IgD-negative memory B cell (primary cell): Measurements from ENCODE around the gene WWC1. TPM values are rescaled to one million over a fixed set of nuclear protein-coding genes. Genes with fewer than 3 reads are reported as not detected.

Experiments
- H3K27ac Mint-ChIP-seq, 3 donors: one replicate each; pipeline ENCODE4 v1.8.0; 2020 to 2022; ENCODE audit warnings: mild to moderate bottlenecking in 3 of 3, mixed read lengths in 3 of 3, moderate library complexity in 1 of 3
- H3K27me3 Mint-ChIP-seq: one replicate; pipeline ENCODE4 v1.8.0; 2021; ENCODE audit warnings: mixed read lengths
- H3K36me3 Mint-ChIP-seq: one replicate; pipeline ENCODE4 v1.8.0; 2020; ENCODE audit warnings: mild to moderate bottlenecking, mixed read lengths
- H3K4me1 Mint-ChIP-seq, 3 donors: one replicate each; pipeline ENCODE4 v1.8.0; 2020 to 2022; ENCODE audit warnings: mixed read lengths in 3 of 3, mild to moderate bottlenecking in 1 of 3
- H3K4me3 Mint-ChIP-seq, 4 donors: one replicate each; pipeline ENCODE4 v1.8.0; 2020 to 2022; ENCODE audit warnings: mild to moderate bottlenecking in 4 of 4, mixed read lengths in 4 of 4, moderate library complexity in 3 of 4
- H3K9me3 Mint-ChIP-seq, 3 donors: one replicate each; pipeline ENCODE4 v1.8.0; 2020 to 2021; ENCODE audit warnings: mixed read lengths in 3 of 3, mild to moderate bottlenecking in 1 of 3
- polyA plus RNA-seq: library from polyadenylated mRNA; unstranded; fragments of 300-500 nt; fragmentation: Illumina TruSeq; gene quantifications from one replicate; pipeline ENCODE4 v1.2.3, GENCODE V29; 2021

WWC1 gene
- polyA plus RNA-seq = 0.09 TPM

GRCh38 chr5:168291342-168291963, at the start of gene WWC1:
WWC1 (plus strand) TSS chr5:168291645; CDS start chr5:168292153, 508 bp downstream.
- H3K36me3 Mint-ChIP-seq = no peaks in the 10 kb centered on the region
- H3K9me3 Mint-ChIP-seq = peaks cover 0 to under 1% (median 0%) of the 10 kb centered on the region in 3 donors
- H3K27ac Mint-ChIP-seq = no peak within 1 kb of the TSS
- peaks cover 12 to 24% (median 15%) of the 10 kb centered on the region in 3 donors for H3K4me1 Mint-ChIP-seq
- H3K27me3 Mint-ChIP-seq = peaks cover 15% of the 10 kb centered on the region
- H3K4me3 Mint-ChIP-seq = peak within 1 kb of the TSS; percentile 60 to 88 (median 80)

- H3K27me3 Mint-ChIP-seq = peaks cover 5% of the 10 kb centered on the region
- H3K9me3 Mint-ChIP-seq = no peaks in the 10 kb centered on the region
- peaks cover 0 to 5% (median 0%) of the 10 kb centered on the region in 3 donors for H3K4me1 Mint-ChIP-seq
- peak overlapping the region in 1 of 4 donors; percentile 22 for H3K4me3 Mint-ChIP-seq
- H3K36me3 Mint-ChIP-seq = no peaks in the 10 kb centered on the region
- H3K27ac Mint-ChIP-seq = no peak overlapping the region
Measured at GRCh38 chr5:168244838-168245559, 46.4 kb upstream of the WWC1 start.

GRCh38 chr5:168249923-168250322, 41.5 kb upstream of the WWC1 start:
- no peaks in the 10 kb centered on the region for H3K36me3 Mint-ChIP-seq

GRCh38 chr5:168251259-168251658, 40.2 kb upstream of the WWC1 start:
- H3K4me1 Mint-ChIP-seq = peaks cover 0 to 2% (median 0%) of the 10 kb centered on the region in 3 donors
- no peaks in the 10 kb centered on the region for H3K36me3 Mint-ChIP-seq
- no peaks in the 10 kb centered on the region for H3K9me3 Mint-ChIP-seq
- no peak overlapping the region for H3K4me3 Mint-ChIP-seq
- peaks cover 4% of the 10 kb centered on the region for H3K27me3 Mint-ChIP-seq
- no peak overlapping the region for H3K27ac Mint-ChIP-seq

More at GRCh38 chr5:168249923-168250322, 41.5 kb upstream of the WWC1 start:
- no peak overlapping the region for H3K4me3 Mint-ChIP-seq
- H3K27me3 Mint-ChIP-seq = peaks cover 5% of the 10 kb centered on the region
- peaks cover 0 to 2% (median 0%) of the 10 kb centered on the region in 3 donors for H3K4me1 Mint-ChIP-seq
- H3K27ac Mint-ChIP-seq = no peak overlapping the region
- no peaks in the 10 kb centered on the region for H3K9me3 Mint-ChIP-seq

- no peak overlapping the region for H3K4me3 Mint-ChIP-seq
Measured at GRCh38 chr5:168254013-168254693, 37.3 kb upstream of the WWC1 start.

GRCh38 chr5:168260353-168261226, 30.9 kb upstream of the WWC1 start:
- Mint-ChIP-seq H3K27ac (no peak overlapping the region), H3K4me3 (no peak overlapping the region), H3K36me3 (no peaks in the 10 kb centered on the region), H3K27me3 (no peaks in the 10 kb centered on the region), H3K4me1 (peaks cover 0 to 2% (median 0%) of the 10 kb centered on the region in 3 donors), H3K9me3 (no peaks in the 10 kb centered on the region)

More at GRCh38 chr5:168254013-168254693, 37.3 kb upstream of the WWC1 start:
- Mint-ChIP-seq H3K4me1 (peaks cover 0 to 3% (median 0%) of the 10 kb centered on the region in 3 donors), H3K27me3 (no peaks in the 10 kb centered on the region), H3K36me3 (no peaks in the 10 kb centered on the region), H3K27ac (no peak overlapping the region), H3K9me3 (no peaks in the 10 kb centered on the region)

- no peaks in the 10 kb centered on the region for H3K9me3 Mint-ChIP-seq
- no peak overlapping the region for H3K4me3 Mint-ChIP-seq
- H3K4me1 Mint-ChIP-seq = peaks cover 0 to 2% (median 0%) of the 10 kb centered on the region in 3 donors
- H3K27ac Mint-ChIP-seq = no peak overlapping the region
- H3K27me3 Mint-ChIP-seq = peaks cover 2% of the 10 kb centered on the region
- H3K36me3 Mint-ChIP-seq = no peaks in the 10 kb centered on the region
Measured at GRCh38 chr5:168261227-168261571, 30.2 kb upstream of the WWC1 start.

- no peaks in the 10 kb centered on the region for H3K9me3 Mint-ChIP-seq
- no peaks in the 10 kb centered on the region for H3K36me3 Mint-ChIP-seq
- H3K4me3 Mint-ChIP-seq = no peak overlapping the region
- H3K27me3 Mint-ChIP-seq = peaks cover 2% of the 10 kb centered on the region
- H3K27ac Mint-ChIP-seq = no peak overlapping the region
- H3K4me1 Mint-ChIP-seq = peaks cover 0 to 2% (median 0%) of the 10 kb centered on the region in 3 donors
Measured at GRCh38 chr5:168262042-168262743, 29.3 kb upstream of the WWC1 start.

- Mint-ChIP-seq H3K4me1 (no peaks in the 10 kb centered on the region), H3K9me3 (no peaks in the 10 kb centered on the region), H3K36me3 (no peaks in the 10 kb centered on the region), H3K27ac (no peak overlapping the region), H3K27me3 (peaks cover 2% of the 10 kb centered on the region), H3K4me3 (no peak overlapping the region)
Measured at GRCh38 chr5:168263121-168263520, 28.3 kb upstream of the WWC1 start.

- Mint-ChIP-seq H3K4me3 (no peak overlapping the region), H3K36me3 (no peaks in the 10 kb centered on the region), H3K27ac (no peak overlapping the region), H3K27me3 (peaks cover 2% of the 10 kb centered on the region), H3K9me3 (no peaks in the 10 kb centered on the region), H3K4me1 (peaks cover 5 to 9% (median 8%) of the 10 kb centered on the region in 3 donors)
Measured at GRCh38 chr5:168266016-168266415, 25.4 kb upstream of the WWC1 start.

GRCh38 chr5:168268949-168269936, 22.2 kb upstream of the WWC1 start:
- peaks cover 5 to 9% (median 8%) of the 10 kb centered on the region in 3 donors for H3K4me1 Mint-ChIP-seq
- H3K9me3 Mint-ChIP-seq = peaks cover 0 to 3% (median 0%) of the 10 kb centered on the region in 3 donors
- no peak overlapping the region for H3K27ac Mint-ChIP-seq
- H3K36me3 Mint-ChIP-seq = no peaks in the 10 kb centered on the region
- H3K27me3 Mint-ChIP-seq = peaks cover 2% of the 10 kb centered on the region
- peak overlapping the region in 3 of 4 donors; percentile 59 to 84 (median 59) for H3K4me3 Mint-ChIP-seq

GRCh38 chr5:168269937-168270330, 21.5 kb upstream of the WWC1 start:
- Mint-ChIP-seq H3K4me1 (peaks cover 5 to 9% (median 8%) of the 10 kb centered on the region in 3 donors), H3K36me3 (no peaks in the 10 kb centered on the region), H3K27ac (no peak overlapping the region), H3K4me3 (no peak overlapping the region), H3K9me3 (peaks cover 0 to 3% (median 0%) of the 10 kb centered on the region in 3 donors), H3K27me3 (peaks cover 2% of the 10 kb centered on the region)

- peaks cover 0 to 3% (median 0%) of the 10 kb centered on the region in 3 donors for H3K9me3 Mint-ChIP-seq
- no peak overlapping the region for H3K27ac Mint-ChIP-seq
- no peak overlapping the region for H3K4me3 Mint-ChIP-seq
- peaks cover 5 to 9% (median 8%) of the 10 kb centered on the region in 3 donors for H3K4me1 Mint-ChIP-seq
- H3K27me3 Mint-ChIP-seq = peaks cover 2% of the 10 kb centered on the region
- H3K36me3 Mint-ChIP-seq = no peaks in the 10 kb centered on the region
Measured at GRCh38 chr5:168270476-168270875, 21.0 kb upstream of the WWC1 start.
